HCT116 (cell line): ENCODE measurements around the gene NTN4.

ENCODE experiments used
- CTCF ChIP-seq, 3 experiments: fragments of 200-600 bp in 1 of 3; sonication (generic) in 1 of 3; IDR thresholded peaks in 2 of 3; conservative IDR thresholded peaks in 1 of 3; 2 replicates each; pipeline ENCODE4 v1.5.1; 2012 to 2017; ENCODE audit warnings: low read depth in 2 of 3, low read length in 2 of 3, antibody characterized with exemption in 1 of 3, borderline replicate concordance in 1 of 3, control low read depth in 1 of 3, mild to moderate bottlenecking in 1 of 3, mixed read lengths in 1 of 3, mixed run types in 1 of 3, moderate library complexity in 1 of 3; ENCODE audit not compliant: insufficient read depth in 1 of 3
- POLR2A ChIP-seq: IDR thresholded peaks from 2 replicates; pipeline ENCODE4 v1.7.0; 2011; ENCODE audit warnings: borderline replicate concordance; ENCODE audit not compliant: insufficient read depth, insufficient read length; ENCODE audit errors: extremely low read depth
- RAD21 ChIP-seq: IDR thresholded peaks from 2 replicates; pipeline ENCODE4 v1.6.1; 2012; ENCODE audit warnings: low read depth, mild to moderate bottlenecking

GRCh38 chr12:95733141-95733825 is 57.3 kb downstream of the NTN4 start:
- TF ChIP-seq CTCF (IDR thresholded peaks at IDR 0.05 in 2 of 3, conservative IDR thresholded peaks at IDR 0.05 in 1 of 3; ENCODE audit: borderline replicate concordance in 1 of 3, insufficient read depth in 1 of 3, low read depth in 2 of 3, low read length in 2 of 3) (no peak), POLR2A (no peak), RAD21 (no peak)
